NCI-H1105 treated with DMSO at 0.1 percent for 48 hours (cell line): ENCODE measurements around the gene AQP5.
A peak's percentile ranks its signal among the peaks of the same experiment; 100 is the strongest.

Source experiments
- DNase-seq: peaks from one replicate; lab custom pipeline; 2025; lab: John Stamatoyannopoulos, UW

The AQP5 gene

DNA sequence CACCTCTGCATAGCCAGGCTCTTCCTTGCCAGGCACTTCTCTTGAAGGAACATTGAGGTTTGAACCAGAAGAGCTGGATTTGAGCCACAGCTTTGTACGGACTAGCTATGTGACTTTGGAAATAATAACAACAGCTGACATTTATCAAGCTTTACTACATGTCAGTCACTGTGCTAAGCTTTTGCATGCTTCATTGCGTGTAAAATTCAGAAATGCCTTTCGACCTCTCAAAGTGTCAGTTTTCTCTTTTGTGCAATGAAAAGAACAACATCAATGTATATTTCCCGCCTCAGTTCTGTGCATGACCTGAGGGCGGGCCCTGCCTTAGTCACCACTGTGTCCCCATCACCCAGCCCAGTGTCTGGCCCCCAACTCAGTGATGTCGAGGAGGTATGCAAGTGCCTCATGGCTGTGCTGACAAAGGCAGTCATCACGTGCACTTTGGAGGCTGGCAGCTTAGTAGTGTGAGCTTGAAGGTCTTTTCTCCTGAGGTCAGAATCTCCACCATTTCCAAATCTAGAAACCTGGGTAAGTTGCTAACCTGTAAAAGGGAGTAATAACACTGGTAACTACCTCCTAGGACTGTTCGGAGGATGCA, 29.0 kb upstream of the AQP5 start:
- DNase-seq, result no peak

DNA sequence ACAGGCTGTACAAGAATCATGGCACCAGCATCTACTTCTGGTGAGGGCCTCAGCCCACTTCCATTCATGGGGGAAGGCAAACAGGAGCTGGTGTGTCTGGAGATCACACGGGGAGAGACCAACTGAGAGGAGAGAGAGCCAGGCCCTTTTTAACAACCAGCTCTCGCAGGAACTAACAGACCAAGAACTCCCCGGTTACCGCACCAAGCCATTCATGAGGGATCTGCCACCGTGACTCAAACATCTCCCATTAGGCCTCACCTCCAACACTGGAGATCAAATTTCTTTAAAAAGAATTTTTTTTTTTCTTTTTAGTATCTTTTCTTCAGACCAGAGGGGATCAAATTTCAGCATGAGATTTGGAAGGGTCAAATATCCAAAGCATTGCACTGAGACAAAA, 27.9 kb upstream of the AQP5 start:
- no peak for DNase-seq

GRCh38 chr12:49934505-49934904, 27.2 kb upstream of the AQP5 start:
- DNase-seq, result no peak

DNA sequence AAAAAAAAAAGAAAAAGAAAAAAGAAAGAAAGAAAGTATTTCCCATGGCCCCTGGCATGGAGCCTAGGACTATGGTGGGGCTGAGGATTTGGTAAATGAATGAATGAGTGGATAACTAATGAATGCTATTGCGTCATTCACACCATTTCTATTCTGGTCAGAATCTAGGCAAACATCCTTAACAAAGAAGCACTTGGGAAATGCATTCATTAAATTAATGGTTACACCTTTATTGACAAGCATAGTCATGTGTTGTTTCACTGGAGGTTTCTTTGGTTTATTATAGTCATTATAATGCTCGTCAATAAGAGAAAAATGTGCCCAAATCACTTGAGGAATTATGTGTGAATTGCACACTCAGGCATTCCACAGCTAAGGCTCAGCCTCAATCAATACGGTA, 24.7 kb upstream of the AQP5 start:
- DNase-seq, result no peak

DNA sequence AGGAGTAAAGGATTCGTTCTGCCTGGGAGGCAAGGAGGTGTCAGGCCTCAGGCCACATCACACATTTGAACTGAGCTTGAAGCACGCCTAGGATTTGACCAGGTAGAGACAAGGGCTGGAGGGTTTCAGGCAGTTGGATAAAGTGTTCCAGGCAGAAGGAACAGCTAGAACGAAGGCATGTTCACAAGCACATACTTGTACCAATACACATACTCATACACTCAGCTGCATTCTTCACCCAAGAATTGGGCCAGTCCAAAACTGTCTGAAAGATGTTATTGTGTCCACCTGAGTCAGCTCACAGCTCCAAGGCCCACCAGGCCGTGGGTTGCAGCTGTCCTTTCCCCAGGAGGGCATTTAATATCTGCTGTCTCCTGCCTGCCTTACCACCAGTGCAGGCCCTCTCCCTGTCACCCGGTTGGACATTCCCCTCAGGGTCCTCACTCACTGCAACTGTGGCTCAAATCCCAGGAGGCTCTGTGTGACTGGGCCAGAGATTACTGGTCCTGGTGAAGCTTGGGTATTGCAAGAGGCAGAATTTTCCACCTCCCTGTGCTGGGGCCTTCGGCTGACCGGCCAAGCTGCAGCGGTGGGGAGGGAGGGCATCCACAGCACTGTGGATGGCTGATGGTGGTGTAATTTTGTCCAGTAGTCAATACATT, 23.9 kb upstream of the AQP5 start:
- DNase-seq, result no peak

DNA sequence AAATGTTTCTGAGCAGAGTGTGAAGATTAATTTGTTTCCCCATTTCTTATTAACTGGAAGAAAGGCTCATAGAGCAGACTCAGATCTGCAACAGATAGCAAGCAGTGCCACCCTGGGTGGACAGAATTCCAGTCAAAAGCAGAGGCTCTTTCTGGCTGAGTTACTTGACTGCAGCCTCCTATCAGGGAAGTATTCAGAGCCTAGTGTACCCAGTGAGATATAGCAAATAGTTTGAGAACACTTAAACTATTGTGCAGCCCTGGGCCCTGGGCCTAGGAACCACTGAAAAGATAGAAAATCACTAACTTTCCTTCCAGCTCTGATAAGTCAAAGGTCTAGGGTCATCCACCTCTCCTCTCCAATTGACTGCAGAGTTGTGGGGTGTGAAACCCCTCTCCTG, 22.4 kb upstream of the AQP5 start:
- no peak for DNase-seq

DNA sequence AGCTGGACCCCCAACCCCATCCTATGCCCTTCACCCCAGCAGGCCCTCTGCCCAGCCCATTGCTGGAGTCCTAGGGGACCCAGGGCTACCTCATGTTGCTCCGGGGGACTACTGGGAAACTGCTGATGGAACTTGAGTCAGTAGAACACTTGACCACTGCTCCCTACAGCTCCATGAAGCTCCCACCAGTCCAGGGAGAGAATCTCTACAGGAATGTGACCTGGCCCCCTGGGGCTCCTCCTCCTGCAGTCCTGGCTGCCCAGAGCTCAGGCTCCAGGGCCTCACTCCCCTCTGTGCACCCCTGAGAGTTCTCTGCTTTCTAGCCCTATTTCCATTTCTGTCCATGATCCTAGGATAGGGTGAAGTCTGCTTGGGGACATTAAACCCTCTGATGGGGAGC, 22.0 kb upstream of the AQP5 start:
- DNase-seq, result no peak

GRCh38 chr12:49941556-49942511, 19.8 kb upstream of the AQP5 start:
- no peak for DNase-seq

DNA sequence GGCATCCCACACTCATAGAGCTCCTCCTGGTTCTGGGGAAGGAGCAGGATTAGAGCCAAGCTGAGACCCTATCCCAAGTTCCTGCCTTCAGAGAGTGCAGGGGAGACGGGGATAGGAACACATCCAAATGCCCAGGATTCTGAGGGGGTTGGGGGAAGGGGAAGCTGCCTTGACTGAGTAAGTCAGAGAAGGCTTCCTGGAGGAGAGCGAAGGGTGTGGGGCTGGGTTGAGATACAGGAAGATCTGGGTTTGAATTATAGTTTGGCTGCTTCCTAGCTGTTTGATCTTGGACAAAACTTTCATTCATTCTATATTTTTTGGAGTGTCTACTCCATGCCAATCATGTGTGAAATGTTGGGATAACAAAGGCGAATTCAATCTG, 19.2 kb upstream of the AQP5 start:
- DNase-seq, result no peak

DNA sequence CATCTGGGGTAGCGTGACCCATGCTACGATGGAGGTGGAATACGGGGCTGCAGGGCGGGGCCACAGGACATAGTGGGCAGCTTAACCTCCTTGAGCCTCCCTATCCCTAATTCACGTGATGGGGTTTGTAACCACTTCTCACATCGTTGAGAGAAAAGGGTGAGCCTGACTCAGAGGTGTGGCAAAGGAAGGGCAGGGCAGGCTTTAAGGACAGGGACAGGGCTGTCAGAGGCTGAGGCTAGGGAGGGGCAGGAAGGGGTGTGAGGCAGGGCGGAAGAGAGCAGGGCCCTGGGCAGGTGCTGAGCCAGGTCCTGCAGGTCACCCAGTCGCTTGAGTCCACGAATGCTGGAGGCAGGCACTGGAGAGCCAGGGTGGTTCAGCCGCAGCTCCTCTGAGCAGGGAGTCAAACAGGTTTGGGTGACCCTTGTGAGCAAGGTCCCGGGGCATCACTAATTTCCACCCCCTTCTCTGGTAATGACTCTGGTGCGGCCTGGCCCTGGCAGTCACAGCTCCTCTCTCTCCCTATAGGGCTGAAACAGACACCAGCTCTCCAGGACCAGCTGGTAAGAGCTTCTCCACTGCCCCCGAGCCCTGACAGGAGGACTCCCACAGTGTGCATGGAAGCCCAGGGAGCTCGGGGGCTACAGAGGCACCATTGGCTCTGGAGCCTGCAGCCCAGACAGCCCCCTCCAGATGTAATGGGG, 18.6 kb upstream of the AQP5 start:
- no peak for DNase-seq

GRCh38 chr12:49943625-49943960, 18.1 kb upstream of the AQP5 start:
- no peak for DNase-seq

- no peak for DNase-seq
Measured at GRCh38 chr12:49944046-49944445, 17.6 kb upstream of the AQP5 start.

- no peak for DNase-seq
Measured at GRCh38 chr12:49944718-49945117, 17.0 kb upstream of the AQP5 start.

- DNase-seq, result no peak
Measured at GRCh38 chr12:49945394-49946080, 16.1 kb upstream of the AQP5 start.

DNA sequence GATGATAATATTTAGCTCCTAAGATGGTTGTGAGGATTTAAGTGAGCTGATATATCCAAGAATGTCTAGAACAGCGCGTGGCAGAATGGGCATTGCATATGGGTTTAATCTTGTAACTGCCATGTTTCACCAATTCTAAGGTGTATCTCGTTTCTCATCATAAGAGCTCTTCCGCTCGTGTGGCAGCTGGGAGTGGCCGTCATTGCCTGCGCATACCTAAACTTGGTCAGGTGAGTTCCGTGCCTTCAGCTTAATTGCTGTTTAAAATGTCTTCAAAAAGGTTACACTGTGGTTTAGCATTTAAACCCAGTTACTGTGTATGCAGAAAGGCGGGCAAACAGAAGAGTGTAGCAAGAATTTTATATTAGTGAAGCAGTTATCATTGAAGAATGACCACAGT, 15.6 kb upstream of the AQP5 start:
- no peak for DNase-seq

DNA sequence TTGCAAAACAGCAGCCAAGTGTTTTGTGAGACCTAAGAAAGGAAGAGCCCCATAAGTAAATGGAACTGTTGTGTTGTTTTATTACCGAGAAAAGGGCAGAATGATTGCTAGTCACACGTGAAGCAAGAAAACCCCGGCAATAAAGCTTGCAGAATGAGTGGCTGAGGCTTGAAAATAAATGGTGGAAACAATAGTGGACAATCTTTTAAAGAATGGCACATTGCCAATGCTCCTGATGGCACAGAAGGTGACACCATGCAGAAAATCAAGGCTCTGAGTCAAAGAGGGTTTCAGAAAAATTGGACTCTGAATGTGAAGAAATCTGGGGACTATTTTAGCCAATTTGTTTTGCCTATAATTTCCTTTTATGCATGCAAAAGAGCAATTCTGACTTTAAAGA, 15.2 kb upstream of the AQP5 start:
- peak; percentile 4 for DNase-seq

DNA sequence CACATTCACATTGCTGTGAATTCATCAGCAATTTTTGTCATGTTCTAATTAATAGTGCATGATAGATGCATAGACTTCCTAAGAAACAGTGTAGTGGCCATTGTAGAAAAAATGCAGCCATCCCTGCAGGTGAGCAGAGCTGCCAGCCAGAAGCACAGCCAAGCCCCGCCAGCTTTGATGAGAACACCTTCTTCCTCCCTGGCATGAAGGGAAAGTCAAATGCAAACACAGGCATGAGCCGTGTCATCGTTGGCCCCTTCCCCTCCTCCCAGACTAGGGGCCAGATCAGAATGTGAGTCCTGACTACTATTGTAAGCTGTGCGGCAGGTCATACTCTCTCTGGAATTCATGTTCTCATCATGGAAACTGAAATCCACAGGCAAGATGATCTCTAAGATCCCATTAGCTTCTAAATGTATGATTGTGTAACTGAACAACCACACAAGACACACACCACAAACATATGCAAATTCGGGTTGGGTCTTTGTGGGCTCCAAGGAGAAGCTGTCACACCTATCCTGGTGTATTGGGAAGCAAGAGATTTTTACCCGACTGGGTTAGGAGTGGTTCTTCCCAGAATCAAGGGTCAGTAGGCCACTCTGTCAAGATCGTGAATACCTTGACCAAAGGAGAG, 14.0 kb upstream of the AQP5 start:
- no peak for DNase-seq

- DNase-seq, result no peak
Measured at GRCh38 chr12:49948866-49949845, 12.5 kb upstream of the AQP5 start.

DNA sequence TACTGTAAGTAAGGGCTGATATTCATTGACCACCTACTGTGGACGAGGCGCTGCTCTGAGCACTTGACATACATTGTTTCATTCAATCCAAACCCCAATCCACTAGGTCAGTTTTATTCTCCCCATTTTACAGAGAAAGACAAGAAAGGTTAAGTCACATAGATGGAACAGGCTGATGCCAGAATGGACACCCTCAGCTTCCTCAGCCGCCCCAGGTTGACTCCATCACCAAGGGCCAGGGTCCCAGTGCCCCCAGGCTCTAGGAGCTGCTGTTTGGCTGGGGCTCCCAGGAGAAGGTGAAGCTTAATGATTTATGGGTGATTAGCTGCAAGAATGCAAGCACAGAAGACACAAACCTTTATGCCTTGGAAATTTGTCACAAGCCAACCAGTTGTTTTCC, 11.8 kb upstream of the AQP5 start:
- no peak for DNase-seq
